HEK293T (cell line): ENCODE results near the gene COL1A2.

ENCODE experiments used
- ARNT ChIP-seq: fragments of 450-650 bp; IDR thresholded peaks from 2 replicates; pipeline ENCODE4 v1.6.1; 2017; ENCODE audit warnings: mild to moderate bottlenecking
- BHLHE40 ChIP-seq: fragments of 450-650 bp; IDR thresholded peaks from 2 replicates; pipeline ENCODE4 v1.6.1; 2016; ENCODE audit warnings: mild to moderate bottlenecking, moderate library complexity, borderline replicate concordance
- CTBP1 ChIP-seq: fragments of 450-650 bp; IDR thresholded peaks from 2 replicates; pipeline ENCODE4 v1.6.1; 2016; ENCODE audit warnings: borderline replicate concordance
- FOXA1 ChIP-seq: fragments of 450-650 bp; IDR thresholded peaks from 2 replicates; pipeline ENCODE4 v1.6.1; 2016; ENCODE audit warnings: mild to moderate bottlenecking
- FOXK2 ChIP-seq: fragments of 450-650 bp; IDR thresholded peaks from 2 replicates; pipeline ENCODE4 v1.6.1; 2016; ENCODE audit warnings: mild to moderate bottlenecking
- FOXM1 ChIP-seq: fragments of 450-650 bp; IDR thresholded peaks from 2 replicates; pipeline ENCODE4 v1.6.1; 2017; ENCODE audit warnings: mild to moderate bottlenecking, borderline replicate concordance
- HDGF ChIP-seq: fragments of 450-650 bp; IDR thresholded peaks from 2 replicates; pipeline ENCODE4 v1.6.1; 2017; ENCODE audit warnings: antibody characterized with exemption, borderline replicate concordance
- L3MBTL2 ChIP-seq: fragments of 450-650 bp; conservative IDR thresholded peaks from 2 replicates; pipeline ENCODE4 v1.6.1; 2016; ENCODE audit warnings: mild to moderate bottlenecking
- SP1 ChIP-seq: fragments of 450-650 bp; IDR thresholded peaks from 2 replicates; pipeline ENCODE4 v1.6.1; 2017
- SUZ12 ChIP-seq: fragments of 450-650 bp; IDR thresholded peaks from 2 replicates; pipeline ENCODE4 v1.6.1; 2016; ENCODE audit warnings: mild to moderate bottlenecking
- ZNF384 ChIP-seq: fragments of 450-650 bp; IDR thresholded peaks from 2 replicates; pipeline ENCODE4 v1.6.1; 2016

DNA sequence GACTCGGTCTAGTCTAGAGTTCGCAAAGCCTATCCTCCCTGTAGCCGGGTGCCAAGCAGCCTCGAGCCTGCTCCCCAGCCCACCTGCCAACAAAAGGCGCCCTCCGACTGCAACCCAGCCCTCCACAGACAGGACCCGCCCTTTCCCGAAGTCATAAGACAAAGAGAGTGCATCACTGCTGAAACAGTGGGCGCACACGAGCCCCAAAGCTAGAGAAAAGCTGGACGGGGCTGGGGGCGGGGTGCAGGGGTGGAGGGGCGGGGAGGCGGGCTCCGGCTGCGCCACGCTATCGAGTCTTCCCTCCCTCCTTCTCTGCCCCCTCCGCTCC, 622 bp upstream of the COL1A2 start:
- no peak for TF ChIP-seq SP1
- TF ChIP-seq BHLHE40 = no peak
- no peak for TF ChIP-seq ARNT
- no peak for TF ChIP-seq FOXM1
- TF ChIP-seq FOXK2 = no peak
- no peak for TF ChIP-seq CTBP1
- no peak for TF ChIP-seq SUZ12
- TF ChIP-seq FOXA1 = no peak
- no peak for TF ChIP-seq ZNF384
- TF ChIP-seq HDGF = no peak
- TF ChIP-seq L3MBTL2 = no peak
